NCI-H2107 treated with DMSO at 0.1 percent for 48 hours (cell line): ENCODE results near the gene KAZN.

ENCODE experiments used
- DNase-seq: peaks from one replicate; lab custom pipeline; 2025; ENCODE audit not compliant: unreplicated experiment; lab: John Stamatoyannopoulos, UW

KAZN gene

DNA sequence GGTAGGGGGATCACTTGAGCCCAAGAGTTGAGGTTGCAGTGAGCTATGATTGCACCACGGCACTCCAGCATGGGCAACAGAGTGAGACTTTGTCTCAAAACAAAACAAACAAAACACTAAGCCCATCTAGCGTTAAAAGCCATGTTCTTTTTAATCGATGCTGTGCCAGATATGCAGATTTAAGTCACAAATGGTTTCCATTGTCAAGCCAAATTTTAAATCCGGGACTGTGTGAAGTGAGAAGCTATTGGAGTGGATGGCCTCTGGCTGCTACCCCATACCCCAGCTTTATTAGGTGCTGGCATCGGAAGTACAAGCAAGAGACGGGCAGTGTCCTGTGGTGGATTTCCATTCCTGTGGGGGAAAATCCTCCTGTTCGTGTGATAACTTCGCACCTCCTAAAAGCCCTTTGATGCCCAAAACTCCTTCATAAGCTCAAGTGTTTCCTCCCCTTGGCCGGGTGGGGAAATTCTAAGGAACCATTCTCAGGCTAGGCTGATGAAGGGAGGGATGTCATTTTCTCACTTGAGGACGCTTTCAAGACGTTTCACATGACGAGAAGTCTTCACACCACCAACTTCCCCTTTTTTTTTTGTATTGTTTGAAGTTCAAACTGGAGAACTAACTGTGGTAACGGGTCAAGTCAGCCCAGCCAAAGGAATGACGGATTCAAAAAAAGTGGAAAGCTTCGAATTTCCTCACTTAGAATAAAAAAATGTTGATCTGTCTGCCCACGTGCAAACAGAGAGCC lies 140.8 kb downstream of the KAZN start:
- DNase-seq = no peak

DNA sequence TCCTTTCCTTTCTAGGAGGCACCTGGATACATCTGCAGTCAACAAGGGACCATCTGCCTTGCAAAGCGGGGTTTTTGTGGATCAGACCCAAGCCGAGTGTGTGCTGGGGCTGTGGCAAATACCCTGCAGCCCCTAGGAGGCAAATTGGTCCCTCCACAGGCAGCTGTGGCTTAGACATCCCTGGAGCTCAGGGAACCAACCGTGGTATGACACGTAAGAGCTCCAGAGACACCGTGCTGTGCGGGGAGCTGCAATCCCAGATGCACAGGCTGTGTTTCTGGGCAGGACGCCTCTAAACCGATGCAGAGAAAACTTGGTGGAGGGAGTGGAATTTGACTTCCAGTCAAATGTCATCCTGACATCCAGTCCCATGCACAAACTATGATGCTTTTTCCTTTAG lies 141.5 kb downstream of the KAZN start:
- DNase-seq = no peak

DNA sequence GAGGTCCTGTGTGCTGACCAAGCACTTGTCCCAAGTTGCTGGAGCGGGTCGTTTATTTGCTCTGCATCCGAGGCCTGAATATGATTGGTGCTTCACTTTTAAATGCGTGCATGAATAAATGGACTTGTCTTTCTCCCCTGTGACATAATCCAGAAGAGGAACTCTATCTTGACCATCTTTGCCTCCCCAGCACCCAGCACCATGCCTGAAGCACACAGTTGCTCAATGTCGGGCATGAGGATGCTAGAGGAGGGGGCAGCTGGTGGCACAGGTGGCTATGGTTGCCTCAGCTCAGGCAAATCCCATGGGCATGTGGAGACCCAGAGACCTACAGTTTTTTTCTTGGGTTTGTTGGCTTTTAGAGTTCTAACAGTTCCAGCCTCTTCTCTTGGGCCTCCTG lies 142.6 kb downstream of the KAZN start:
- DNase-seq = no peak

DNA sequence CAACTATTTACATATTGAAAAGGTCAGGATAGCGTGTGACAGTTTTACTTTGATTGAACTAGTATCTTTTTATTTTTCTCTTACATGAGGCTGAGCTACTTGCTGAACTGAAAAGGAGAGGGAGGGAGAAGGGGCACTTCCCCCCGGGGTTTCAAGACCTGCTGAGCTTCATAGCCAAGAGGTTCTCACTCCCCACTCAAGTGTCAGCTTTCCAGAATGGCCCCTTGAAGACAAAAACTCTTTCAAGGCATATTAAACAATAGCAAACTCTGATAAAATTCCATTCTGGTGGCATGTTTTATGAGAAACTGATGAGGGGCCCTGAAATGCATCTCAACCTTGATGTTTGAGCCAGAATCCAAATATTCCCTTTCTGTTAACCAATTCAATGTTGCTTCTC lies 143.0 kb downstream of the KAZN start:
- no peak for DNase-seq

DNA sequence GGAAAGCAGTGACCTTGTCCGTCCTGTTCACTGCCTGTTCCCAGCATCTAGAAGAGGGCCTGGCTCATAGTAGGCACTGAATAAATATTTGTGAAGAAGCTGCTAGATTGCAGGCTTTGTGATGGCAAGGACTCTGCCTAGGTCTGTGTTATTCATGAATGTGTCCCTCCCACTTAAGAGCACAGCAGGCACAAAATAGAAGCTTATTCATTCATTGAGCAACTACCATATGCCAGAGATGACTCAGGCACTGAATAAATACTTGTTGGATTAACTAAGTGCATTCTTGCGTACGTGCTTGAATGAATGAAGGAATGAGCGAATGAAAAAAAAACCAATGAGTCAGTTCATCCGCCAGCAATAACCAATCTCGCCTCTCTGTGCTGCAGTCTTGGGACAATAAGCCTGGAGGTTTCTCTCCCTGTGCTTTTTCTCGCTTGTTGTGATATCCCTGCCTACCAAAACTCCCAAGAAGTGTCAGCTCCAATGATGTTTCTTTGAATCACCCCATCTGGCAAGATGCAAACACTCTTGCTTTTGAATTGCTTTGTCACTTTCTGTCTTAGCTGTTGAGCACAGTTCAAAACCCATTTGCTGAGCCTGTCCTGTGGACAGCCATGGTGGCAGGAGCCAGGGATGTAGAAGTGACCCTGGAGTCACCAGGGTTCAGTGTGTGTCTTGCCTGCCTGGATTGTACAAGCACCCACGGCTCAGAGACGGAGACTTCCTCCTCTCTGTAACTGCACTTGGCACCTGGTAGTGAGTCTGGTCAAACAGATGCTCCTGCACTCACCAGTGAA lies 143.9 kb downstream of the KAZN start:
- no peak for DNase-seq

DNA sequence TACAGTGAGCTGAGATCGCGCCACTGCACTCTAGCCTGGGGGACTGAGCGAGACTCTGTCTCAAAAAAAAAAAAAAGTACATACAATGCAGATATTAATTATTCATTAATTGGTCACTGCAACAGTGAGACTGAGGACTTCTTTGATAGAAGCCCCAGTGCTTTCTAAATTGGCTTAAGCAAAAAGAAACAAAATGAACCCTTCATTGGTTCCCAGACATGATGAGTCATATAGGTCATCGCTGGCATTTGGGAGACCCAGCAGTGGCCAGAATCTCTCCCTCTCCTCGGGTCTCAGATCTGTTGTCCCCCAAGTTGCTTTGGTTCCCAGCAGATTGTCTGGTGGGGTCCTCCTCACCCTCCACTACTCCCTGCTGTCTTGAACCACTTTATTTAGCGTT lies 144.9 kb downstream of the KAZN start:
- DNase-seq = no peak

DNA sequence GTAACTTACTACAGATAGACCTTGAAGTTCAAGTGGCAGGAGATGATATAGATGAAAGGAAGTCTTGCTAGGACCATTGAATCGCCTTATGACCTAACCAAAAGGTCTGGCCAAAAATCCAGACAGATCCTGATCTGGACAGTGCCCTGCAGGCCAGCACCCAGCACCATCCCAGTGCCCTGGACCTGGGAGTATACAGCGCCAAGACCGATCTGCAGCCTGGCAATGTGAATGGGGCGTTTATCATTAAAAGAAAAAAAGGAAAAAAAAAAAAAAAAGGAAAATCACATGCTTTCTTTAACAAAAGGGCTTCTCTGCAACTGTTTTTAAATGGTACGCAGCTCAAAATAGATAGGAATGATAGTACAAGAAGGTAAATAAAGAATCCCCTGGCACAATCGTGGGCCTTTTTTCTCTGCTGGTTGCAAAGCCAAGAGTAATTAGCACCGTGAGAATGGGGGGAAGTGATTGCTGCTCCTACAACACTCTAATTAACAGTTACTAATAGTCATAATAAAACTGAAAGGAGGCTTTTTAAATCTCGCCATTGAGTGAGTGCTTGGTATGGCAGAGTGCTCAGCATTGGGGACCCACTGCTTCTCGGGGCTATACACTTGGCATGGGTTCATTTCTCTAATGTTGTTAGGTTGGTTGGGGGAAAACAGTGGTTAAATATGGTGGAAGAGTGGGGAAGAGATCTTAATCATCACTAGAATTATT lies 146.7 kb downstream of the KAZN start:
- DNase-seq = no peak

DNA sequence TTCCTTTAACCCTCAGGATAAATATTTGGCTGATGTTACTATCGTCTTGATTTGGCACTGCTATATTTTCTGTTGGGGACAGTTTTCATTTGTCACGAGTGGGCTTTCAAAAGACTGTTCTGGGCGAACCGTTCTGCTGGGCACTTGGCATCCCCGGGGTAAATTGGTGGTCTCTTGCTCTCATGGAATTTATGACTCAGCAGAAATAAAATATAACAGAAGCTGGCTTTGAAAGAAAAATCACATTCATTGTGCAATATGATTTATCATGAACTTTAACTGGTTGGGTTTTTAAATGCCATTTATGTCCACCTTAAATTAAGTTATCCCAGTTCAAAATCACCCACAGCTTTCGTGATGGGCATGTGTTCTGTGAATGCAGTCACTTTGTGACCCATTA lies 147.3 kb downstream of the KAZN start:
- no peak for DNase-seq

DNA sequence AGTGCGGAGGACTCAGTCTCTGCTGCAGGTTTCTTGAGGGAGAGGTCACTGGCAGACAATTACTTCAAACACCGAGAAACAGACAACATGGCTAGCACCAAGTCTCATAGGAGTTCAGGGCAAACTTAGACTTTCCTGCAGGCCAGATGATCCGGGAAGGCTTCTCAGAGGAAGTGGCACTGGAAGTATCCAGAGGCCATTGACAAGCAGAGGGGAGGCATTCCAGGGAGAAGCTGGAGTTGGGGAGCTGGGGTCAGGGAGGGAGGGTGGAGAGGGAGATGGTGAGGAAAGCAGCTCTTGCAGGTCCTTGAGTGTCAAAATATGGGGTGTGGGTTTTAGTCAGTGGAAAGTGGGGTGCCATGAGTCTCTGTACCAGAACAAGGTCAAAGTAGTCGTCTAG lies 147.9 kb downstream of the KAZN start:
- DNase-seq = no peak

DNA sequence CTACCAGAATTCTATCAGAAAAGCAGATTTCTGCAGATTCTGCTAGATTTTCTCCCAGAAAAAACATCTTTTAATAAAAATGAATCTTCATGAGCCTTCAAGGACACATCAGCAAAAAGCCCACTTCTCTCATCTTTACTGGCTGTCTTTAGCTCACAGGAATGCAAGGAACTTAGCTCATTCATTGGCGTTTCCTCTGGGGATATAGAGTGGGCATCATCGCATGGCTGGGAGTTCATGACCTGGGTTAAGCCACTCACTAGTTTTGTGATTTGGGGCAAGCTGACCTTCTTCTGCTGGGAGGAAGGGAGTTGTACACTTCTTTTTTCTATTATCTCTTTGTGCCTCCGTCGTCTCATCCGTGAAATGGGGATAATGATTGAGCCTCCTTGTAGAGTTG lies 149.7 kb downstream of the KAZN start:
- no peak for DNase-seq

DNA sequence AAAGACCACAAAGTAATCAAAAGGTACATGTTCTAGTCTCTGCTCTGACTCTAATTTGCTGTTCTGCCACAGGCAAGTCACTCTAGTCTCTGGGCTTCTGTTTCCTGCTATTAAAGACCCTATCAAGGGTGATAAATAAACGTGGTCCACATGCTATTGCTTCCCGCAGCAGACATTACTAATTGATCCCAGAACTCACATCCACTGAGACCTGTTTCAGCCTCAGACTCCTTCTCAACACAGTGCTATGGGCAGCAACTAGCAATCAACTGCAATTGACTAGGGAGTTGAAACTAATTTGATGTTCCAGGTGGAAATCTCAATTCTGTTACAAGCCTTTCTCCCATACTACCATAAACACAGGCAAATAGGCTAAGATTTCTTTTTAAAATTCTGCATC lies 150.5 kb downstream of the KAZN start:
- no peak for DNase-seq

DNA sequence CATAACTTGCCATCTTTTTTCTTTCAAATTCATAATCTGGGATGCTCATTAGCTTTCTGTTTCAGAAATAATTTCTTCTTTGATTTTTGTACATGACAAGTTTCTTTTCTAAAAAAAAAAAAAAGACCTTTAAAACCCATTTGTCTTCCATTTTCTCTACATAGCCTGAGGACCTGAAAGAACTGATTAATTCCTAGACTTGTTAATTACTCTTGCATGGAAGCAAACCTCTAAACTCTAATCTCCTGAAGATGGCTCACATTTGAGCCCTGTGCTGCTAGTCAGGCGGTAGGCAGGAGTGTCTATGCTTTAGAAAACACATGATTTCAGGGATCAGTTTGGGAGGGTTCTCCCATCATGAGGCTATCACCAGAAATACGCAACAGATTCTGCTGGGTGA lies 152.0 kb downstream of the KAZN start:
- DNase-seq = no peak

DNA sequence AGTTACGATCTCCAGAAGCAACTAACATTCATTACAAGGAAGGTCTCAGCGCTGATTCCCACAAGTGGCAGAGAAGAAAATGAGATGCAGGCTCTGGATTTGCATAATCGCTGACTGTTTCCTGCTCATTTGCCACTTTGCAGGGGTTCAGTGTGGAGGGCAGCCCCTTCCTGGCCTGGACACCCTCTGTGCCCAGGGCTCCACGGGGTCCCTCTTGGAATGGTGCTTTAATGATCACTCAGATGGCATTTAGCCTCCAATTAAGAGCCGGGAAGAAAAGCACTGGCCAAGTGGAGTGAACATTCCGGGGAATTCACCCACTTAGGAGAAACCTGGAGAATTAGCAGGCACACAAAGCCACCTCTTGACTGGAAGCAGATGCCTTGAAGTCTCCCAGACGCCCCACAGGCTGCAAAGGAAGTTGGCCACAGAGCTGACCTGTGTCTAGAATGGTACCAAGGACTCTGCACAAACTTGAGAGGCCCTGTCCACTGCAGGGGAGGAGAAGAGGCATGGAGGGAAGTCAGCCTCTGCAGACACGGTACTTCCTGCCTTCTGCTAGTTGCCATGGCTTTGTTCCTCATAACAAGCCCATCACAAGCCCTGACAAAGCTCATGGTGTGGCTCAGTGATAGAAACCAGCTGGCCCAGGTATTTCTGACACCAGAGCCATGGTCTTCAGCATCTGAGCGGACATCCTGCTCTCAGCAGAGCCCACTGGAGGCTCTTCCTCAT lies 157.2 kb downstream of the KAZN start:
- no peak for DNase-seq

DNA sequence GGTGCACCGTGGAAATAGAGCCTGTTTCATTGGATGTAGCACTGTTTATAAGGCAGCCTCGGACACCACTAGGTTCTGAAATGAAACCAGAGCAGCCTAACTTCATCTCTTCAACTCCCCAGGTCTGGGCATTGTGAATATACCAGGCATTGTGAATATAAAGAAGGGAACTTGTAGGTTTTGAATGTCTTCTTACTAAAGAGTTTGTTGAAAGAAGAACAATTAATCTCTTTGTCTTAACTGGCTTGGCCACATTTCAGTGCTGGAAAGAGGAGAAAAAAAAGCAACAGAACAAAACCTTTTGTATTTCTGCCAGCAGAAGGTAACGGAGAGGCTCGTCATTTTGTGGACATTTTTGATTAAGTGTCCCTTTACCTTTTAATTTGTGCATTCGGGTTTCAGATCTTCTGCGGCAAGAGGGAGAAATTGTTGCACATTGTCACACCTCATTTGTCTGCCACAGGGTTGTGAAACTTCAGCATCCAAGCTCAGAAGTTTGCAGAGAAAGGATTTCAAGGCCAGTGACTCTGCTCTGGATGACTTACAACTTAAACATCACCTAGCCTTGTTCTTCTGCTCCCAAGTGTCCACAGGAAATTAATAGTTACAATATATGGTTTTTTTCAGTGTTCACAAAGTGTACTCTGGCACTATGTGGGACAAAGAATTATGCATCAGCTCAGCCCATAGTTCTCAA lies 158.3 kb downstream of the KAZN start:
- DNase-seq = no peak

DNA sequence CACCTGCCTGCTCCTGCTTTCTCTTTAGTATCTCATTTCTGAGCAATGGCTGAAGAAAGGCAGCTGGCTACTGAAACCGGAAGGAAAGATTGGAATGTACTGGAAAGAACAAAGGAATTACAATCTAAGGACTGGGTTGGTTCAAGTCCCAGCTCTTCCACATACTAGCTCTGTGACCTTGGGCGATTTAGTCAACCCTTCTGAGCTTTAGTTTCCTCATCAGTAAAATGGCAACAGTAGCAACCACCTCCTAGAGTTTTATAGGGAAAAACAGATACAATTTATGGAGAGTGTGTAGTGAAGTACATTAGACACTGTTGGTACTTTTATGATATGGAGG lies 158.8 kb downstream of the KAZN start:
- no peak for DNase-seq

DNA sequence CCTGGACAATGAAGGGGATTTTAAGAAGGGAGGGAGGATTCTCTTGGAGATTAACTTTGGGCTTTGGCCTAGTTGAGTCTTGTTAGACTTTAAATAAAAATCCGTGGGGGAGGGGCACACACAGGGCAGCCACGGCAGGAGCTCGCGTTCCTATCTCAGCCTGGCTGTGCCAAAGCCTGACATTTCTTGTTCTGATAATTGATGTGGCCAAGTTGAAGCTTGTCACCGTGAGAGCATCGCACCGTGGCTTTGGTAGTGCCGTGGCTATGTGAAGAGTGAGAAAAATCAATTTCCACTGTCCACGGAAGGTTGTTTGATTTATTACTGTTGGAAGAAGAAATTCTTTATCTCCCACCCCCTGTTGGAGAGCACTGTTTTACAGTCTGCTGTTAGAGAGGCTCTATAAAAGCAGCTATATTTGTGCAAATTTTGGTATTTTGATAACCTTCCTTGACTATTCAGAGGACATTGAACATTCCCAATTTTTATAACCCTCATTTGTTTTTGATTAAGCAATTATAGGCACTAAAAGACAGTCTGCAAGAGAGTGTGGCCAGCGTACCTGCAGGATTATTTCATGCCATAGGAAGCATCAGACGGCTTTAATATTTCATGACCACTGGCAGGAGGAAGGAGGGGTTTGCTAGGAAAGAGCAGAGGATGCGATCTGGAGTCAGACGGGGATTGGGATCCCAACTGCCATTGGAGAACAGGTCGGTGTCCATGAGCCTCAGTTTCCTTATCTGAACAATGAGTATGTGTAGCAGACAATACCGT lies 160.7 kb downstream of the KAZN start:
- DNase-seq = no peak

DNA sequence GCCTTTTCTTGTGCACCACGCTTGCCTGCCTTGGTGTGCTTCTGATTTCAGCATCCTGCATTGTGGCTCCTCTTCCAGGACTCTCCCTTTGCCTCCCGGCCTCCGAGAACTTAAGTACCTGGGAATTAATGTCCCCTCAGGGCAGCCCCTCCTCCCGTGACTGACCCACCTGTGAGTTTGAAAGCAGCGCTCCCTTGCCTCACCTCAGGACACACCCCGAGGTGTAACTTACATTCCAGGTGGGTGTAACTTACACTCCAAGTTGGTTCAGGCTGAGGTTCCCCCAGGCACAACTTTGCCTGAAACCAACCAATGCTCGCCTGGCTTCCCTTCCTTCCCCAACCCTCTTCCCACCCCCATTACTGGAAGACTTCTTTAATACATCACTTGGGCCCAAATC lies 161.4 kb downstream of the KAZN start:
- no peak for DNase-seq

DNA sequence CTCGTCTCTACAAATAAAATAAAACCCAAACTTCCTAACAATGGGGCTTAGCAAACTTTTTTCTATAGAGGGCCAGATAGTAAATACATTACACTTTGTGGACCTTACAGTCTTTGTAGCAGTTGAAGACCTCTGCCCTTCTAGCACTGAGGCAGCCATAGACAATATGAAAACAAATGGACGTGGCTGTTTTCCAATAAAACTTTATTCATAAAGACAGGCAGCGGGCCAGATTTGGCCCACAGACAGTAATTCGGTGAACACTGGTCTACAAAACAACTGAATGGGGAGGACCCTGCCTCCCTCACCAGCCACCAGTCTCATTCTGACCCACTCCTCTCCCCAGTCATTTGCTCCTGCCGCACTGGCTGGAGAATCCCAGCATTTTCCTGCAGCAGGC lies 162.3 kb downstream of the KAZN start:
- DNase-seq = no peak

DNA sequence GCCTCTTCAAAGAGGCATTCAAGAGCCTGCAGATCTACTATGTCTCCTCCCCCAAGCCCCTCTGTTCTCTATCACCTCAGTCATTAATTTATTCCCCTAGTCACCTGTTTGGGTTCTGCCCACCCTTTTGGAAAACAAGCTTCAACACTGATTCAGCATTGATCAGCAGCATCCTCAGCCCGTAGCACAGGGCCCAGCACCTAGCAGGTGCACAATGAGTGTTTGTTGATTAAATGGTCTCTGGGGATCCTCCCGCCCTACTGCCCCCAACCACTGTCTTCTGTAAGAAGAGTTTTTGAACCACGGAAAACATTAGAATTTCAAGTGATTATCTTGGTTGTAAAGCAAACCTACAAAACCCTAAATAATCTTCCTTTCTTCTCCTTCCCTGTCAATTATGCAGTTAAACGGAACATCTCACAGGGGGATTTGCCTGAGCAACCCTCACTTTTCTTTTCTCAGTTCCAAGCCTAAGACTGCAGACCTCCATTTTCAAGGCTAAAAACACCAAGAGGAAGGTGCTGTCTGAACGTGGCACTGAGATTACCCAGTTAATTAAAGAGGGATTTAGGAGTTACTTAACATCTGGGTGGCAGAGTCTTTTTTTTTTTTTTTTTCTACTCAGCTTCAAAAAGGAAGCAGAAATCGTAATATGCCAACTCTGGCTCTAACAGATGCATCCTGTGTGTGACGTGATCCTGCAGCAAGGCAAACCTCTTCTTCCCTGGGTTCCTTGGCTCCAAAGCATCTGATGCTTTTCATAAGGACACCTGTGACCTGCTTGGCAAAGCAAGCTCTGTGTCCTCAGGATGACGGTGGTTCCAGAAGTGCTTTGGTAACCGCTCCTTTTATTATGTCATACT lies 163.0 kb downstream of the KAZN start:
- DNase-seq = no peak
